NT2/D1 (cell line): ENCODE results near the gene IL5RA.

ENCODE experiments used
- SUZ12 ChIP-seq: IDR thresholded peaks from 2 replicates; pipeline ENCODE4 v1.6.1; 2011; ENCODE audit not compliant: insufficient read length, insufficient read depth; ENCODE audit errors: extremely low read depth
- YY1 ChIP-seq: IDR thresholded peaks from 2 replicates; pipeline ENCODE4 v1.6.1; 2011; ENCODE audit not compliant: insufficient read length, insufficient read depth
- ZNF274 ChIP-seq: IDR thresholded peaks from 2 replicates; pipeline ENCODE4 v1.6.1; 2011; ENCODE audit warnings: mild to moderate bottlenecking, low read depth, low read length

DNA sequence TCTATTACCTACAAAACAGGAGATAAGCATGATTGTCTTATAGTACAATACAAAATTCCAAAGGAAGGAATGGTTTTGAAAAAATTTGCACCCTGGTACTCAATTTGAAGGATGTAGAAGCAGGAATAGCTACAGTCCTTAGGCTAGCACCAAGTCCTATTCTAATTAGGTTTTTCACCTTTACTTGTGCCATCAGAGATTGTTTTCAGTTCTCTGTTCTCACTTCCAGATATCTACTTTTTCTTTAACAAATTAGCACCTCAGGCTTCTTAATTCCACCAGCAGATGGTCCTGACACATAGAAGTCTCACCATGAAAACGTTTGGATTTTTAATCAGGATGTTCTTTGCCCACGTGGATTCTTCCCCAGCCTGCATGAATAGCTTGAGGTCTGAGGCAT lies 43.8 kb downstream of the IL5RA start:
- TF ChIP-seq ZNF274, result no peak
- no peak for TF ChIP-seq YY1
- TF ChIP-seq SUZ12, result no peak
